Uterus (tissue), 4 donors: ENCODE measurements around the gene ZNF140. TPM values are rescaled to one million over a fixed set of nuclear protein-coding genes. Genes with fewer than 3 reads are reported as not detected.
A peak's percentile ranks its signal among the peaks of the same experiment; 100 is the strongest.

Experiments
- DNase-seq, 2 donors: peaks; one replicate each; pipeline ENCODE4 v3.0.0-alpha.2; 2019 to 2020
- H3K27ac ChIP-seq, 2 donors: fragments of 200-600 bp; sonication (generic); 1 replicate in 1 of 2; 2 replicates in 1 of 2; pipeline ENCODE4 v1.5.1; 2016 to 2018
- H3K27me3 ChIP-seq, 2 donors: fragments of 200-600 bp; sonication (generic); one replicate each; pipeline ENCODE4 v1.5.1; 2018 to 2019; ENCODE audit warnings: control low read depth in 1 of 2
- H3K36me3 ChIP-seq, 2 donors: fragments of 200-600 bp; sonication (generic); one replicate each; pipeline ENCODE4 v1.5.1; 2019; ENCODE audit warnings: control low read depth in 1 of 2
- H3K4me1 ChIP-seq, 2 donors: fragments of 200-600 bp; sonication (generic); one replicate each; pipeline ENCODE4 v1.5.1; 2018 to 2019; ENCODE audit warnings: control low read depth in 1 of 2
- H3K4me3 ChIP-seq, 2 donors: fragments of 200-600 bp; sonication (generic); 1 replicate in 1 of 2; 2 replicates in 1 of 2; pipeline ENCODE4 v1.5.1; 2018 to 2019; ENCODE audit warnings: mild to moderate bottlenecking in 1 of 2
- H3K9me3 ChIP-seq, 2 donors: fragments of 200-600 bp; sonication (generic); one replicate each; pipeline ENCODE4 v1.5.1; 2019; ENCODE audit warnings: control low read depth in 1 of 2
- POLR2A ChIP-seq, 2 donors: fragments of 450-650 bp; IDR thresholded peaks; one replicate each; pipeline ENCODE4 v1.6.1; 2016; ENCODE audit warnings: antibody characterized with exemption in 2 of 2, mild to moderate bottlenecking in 1 of 2, moderate library complexity in 1 of 2
- intact Hi-C: fragments of 100-400 bp; cut with DNase I; formaldehyde crosslinking; loops from one replicate; pipeline ENCODE4 v1.15.1; 2023; ENCODE audit warnings: low total_unique reads
- total RNA-seq, 4 donors: library from RNA; depleted of rRNA in 3 of 4; stranded (reverse); fragments of >200 nt in 3 of 4; gene quantifications; one replicate each; pipeline versions ENCODE4 v1.1.0 to v1.2.4, GENCODE V29; 2014 to 2023
- TF ChIP-seq, protein P1 (sequence below), 4 experiments: fragments of 200-600 bp in 2 of 4; fragments of 450-650 bp in 2 of 4; sonication (generic) in 2 of 4; IDR thresholded peaks; one replicate each; pipeline ENCODE4 v1.5.1; 2016 to 2019; ENCODE audit warnings: antibody characterized with exemption in 4 of 4, mild to moderate bottlenecking in 2 of 4, moderate library complexity in 1 of 4
- donor health status: DM: yes; HTN: yes; CAD: no.

Gene ZNF140
- total RNA-seq, 4 donors from 2014 or later, result 3.6 to 53.8 (median 19.6) TPM

DNA sequence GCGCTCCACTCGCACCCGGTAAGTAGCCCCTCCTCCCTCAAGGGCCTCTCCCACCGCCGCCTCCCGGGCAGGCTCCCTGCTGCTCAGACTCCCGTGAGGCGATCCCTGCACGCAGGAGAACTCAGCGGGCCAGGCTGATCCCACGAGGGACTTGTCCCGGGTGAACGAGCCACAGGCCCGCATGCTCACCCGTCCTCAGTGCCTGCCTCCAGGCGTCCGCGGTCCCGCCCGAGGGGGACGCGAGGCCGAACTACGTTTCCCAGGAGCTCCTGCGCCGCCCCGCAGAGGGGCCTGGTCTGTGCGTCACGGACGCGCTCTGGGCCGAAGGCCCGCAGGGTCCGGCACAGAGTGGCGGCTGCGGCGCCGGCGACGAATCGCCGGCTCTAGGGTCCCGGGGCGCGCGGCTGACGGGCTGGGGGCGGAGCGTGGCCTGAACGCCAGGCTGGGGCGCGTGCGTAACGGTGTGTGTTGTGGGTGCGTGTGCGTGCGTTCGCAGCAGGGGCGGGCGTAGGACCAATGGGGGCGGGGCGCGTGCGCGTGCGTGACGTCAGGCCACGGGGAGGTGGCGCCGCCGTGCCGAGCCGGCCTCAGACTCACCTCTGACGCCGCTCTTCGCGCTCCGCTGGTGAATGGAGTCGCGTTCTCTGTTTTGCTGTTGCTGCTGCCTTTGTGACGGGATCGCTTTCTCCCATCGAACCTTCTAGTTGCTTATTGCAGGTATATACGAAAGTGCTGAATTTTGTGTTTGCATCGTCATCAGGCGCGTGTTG, 49.5 kb downstream of the ZNF140 start, which contains the start of the genes ZNF10 and ZNF891:
Gene ZNF10 (plus strand): TSS at position 590 of the 770 bp plus-strand sequence. CDS start 13,866 bp downstream, outside the sequence.
Gene ZNF891 (minus strand): TSS at position 237 of the 770 bp plus-strand sequence. CDS start 8,356 bp downstream, outside the sequence.
- H3K27ac ChIP-seq, result peak within 1 kb of the TSS; percentile 85 to 94
- H3K36me3 ChIP-seq, result no peaks in the 10 kb centered on the region
- H3K9me3 ChIP-seq, result peaks cover 0 to 54% of the 10 kb centered on the region in 2 donors
- peak within 1 kb of the TSS; percentile 65 to 88 for H3K4me3 ChIP-seq
- peak; percentile 96 to 97 for DNase-seq
- H3K27me3 ChIP-seq, result no peaks in the 10 kb centered on the region
- TF ChIP-seq POLR2A (IDR thresholded peaks at IDR 0.05), result peak; percentile 76 to 78
- TF ChIP-seq, protein P1, sequence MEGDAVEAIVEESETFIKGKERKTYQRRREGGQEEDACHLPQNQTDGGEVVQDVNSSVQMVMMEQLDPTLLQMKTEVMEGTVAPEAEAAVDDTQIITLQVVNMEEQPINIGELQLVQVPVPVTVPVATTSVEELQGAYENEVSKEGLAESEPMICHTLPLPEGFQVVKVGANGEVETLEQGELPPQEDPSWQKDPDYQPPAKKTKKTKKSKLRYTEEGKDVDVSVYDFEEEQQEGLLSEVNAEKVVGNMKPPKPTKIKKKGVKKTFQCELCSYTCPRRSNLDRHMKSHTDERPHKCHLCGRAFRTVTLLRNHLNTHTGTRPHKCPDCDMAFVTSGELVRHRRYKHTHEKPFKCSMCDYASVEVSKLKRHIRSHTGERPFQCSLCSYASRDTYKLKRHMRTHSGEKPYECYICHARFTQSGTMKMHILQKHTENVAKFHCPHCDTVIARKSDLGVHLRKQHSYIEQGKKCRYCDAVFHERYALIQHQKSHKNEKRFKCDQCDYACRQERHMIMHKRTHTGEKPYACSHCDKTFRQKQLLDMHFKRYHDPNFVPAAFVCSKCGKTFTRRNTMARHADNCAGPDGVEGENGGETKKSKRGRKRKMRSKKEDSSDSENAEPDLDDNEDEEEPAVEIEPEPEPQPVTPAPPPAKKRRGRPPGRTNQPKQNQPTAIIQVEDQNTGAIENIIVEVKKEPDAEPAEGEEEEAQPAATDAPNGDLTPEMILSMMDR (IDR thresholded peaks at IDR 0.05), result no peak
- H3K4me1 ChIP-seq, result no peaks in the 10 kb centered on the region
- intact Hi-C loops, result no loop called here

DNA sequence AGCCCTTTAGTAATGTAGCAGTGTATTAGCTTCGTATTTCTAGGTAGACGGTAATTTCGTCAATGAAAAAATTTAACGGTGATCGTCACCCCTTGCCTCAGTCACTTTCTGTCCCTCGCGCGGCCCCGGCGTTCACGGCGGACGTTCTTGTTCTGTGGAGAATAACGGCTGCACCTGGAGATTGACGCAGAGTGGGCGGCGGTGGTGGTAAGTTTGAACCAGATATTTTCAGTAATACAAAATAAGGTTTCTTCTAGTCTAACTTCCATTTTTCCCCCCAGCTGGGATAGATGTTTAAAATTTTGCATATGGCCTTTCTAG, 50.0 kb downstream of the ZNF140 start:
- H3K4me3 ChIP-seq, result peak overlapping the region; percentile 65 to 88
- peaks cover 0 to 54% of the 10 kb centered on the region in 2 donors for H3K9me3 ChIP-seq
- peak overlapping the region; percentile 85 to 94 for H3K27ac ChIP-seq
- no peak for TF ChIP-seq POLR2A (IDR thresholded peaks at IDR 0.05)
- TF ChIP-seq, protein P1 (IDR thresholded peaks at IDR 0.05), result no peak
- no peaks in the 10 kb centered on the region for H3K4me1 ChIP-seq
- DNase-seq, result no peak
- intact Hi-C loops, result no loop called here
- H3K36me3 ChIP-seq, result no peaks in the 10 kb centered on the region
- no peaks in the 10 kb centered on the region for H3K27me3 ChIP-seq

DNA sequence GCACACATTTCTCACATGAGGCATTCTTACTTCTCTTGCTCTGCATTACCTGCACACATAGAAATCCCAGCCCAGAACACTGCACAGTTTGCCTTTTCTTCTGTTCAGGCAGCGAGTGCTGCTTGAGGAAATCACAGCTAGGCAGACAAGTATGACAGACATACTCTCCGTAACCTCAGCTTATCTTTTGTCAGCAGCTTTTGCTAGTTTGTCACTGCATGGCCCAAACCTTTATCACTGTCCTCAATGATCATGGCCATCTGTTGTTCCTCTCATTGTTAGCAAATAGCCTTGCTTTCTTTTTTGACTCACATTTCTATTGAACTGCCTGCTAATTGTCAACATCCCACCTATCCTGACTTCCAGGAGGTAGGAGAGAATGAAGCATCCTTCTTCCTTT, 55.0 kb downstream of the ZNF140 start:
- Histone ChIP-seq H3K9me3 (peaks cover 11 to 61% of the 10 kb centered on the region in 2 donors), H3K27me3 (no peaks in the 10 kb centered on the region), H3K27ac (no peak overlapping the region), H3K4me3 (no peak overlapping the region), H3K36me3 (no peaks in the 10 kb centered on the region), H3K4me1 (no peaks in the 10 kb centered on the region)
- no peak for DNase-seq
- intact Hi-C loops, result no loop called here
- no peak for TF ChIP-seq POLR2A (IDR thresholded peaks at IDR 0.05)
- TF ChIP-seq, protein P1 (IDR thresholded peaks at IDR 0.05), result no peak

DNA sequence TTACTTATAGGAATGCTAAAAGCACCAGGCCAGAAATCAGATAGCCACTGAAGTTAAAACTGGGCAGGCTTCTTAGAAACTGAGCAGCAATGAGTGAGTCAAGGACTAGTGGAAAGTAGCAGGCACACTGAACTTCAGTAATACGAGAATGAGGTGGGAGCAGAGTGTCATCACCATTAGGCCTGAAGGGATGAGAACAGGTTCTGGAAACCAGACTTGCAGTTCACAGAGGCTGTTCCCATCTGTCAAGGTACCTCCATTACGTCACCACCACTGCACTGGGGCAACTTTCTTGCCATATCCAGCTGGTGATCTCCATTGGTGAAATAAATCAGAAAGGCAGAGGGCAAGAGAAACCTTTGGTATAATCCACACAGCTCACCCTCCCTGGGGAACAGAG, 65.3 kb downstream of the ZNF140 start:
- H3K27me3 ChIP-seq, result no peaks in the 10 kb centered on the region
- TF ChIP-seq POLR2A (IDR thresholded peaks at IDR 0.05), result no peak
- TF ChIP-seq, protein P1 (IDR thresholded peaks at IDR 0.05), result no peak
- H3K36me3 ChIP-seq, result no peaks in the 10 kb centered on the region
- intact Hi-C loops, result no loop called here
- no peak overlapping the region for H3K27ac ChIP-seq
- no peaks in the 10 kb centered on the region for H3K4me1 ChIP-seq
- no peak overlapping the region for H3K4me3 ChIP-seq
- no peak for DNase-seq
- peaks cover 0 to 55% of the 10 kb centered on the region in 2 donors for H3K9me3 ChIP-seq

DNA sequence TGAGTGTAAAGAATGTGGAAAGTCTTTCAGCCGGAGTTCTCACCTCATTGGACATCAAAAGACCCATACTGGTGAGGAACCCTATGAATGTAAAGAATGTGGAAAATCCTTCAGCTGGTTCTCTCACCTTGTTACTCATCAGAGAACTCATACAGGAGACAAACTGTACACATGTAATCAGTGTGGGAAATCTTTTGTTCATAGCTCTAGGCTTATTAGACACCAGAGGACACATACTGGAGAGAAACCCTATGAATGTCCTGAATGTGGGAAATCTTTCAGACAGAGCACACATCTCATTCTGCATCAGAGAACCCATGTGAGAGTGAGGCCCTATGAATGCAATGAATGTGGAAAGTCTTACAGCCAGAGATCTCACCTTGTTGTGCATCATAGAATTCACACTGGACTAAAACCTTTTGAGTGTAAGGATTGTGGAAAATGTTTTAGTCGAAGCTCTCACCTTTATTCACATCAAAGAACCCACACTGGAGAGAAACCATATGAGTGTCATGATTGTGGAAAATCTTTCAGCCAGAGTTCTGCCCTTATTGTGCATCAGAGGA, 75.5 kb downstream of the ZNF140 start:
- TF ChIP-seq, protein P1 (IDR thresholded peaks at IDR 0.05), result no peak
- TF ChIP-seq POLR2A (IDR thresholded peaks at IDR 0.05), result no peak
- DNase-seq, result no peak
- Histone ChIP-seq H3K9me3 (peaks cover 0 to 85% of the 10 kb centered on the region in 2 donors), H3K36me3 (no peaks in the 10 kb centered on the region), H3K4me3 (no peak overlapping the region), H3K27me3 (no peaks in the 10 kb centered on the region), H3K27ac (no peak overlapping the region), H3K4me1 (no peaks in the 10 kb centered on the region)
- intact Hi-C loops, result no loop called here
